Measurements from ENCODE around the gene TMEM170A.

GRCh38 chr16:75483222-75483621, 18.7 kb upstream of the TMEM170A start:
- TF ChIP-seq CTCF (IDR thresholded peaks at IDR 0.05; ENCODE audit: borderline replicate concordance, extremely low read depth, low read length, poor library complexity, severe bottlenecking) = no peak
- TF ChIP-seq EZH2 (IDR thresholded peaks at IDR 0.05; ENCODE audit: borderline replicate concordance, low read depth, low read length, severe bottlenecking) = no peak
